H1 (cell line): ENCODE data around the gene ABCC4. TPM values are rescaled to one million over a fixed set of nuclear protein-coding genes. Genes with fewer than 3 reads are reported as not detected.

Source experiments
- CBX8 ChIP-seq: fragments of 300-800, 300-1000 bp; sonication (generic); IDR thresholded peaks from 2 replicates; pipeline ENCODE4 v1.7.1; 2016; ENCODE audit warnings: low read depth, low read length, borderline replicate concordance
- JUND ChIP-seq: IDR thresholded peaks from 2 replicates; pipeline ENCODE4 v1.6.1; 2011; ENCODE audit warnings: mild to moderate bottlenecking, improper control_type of control experiment, low read length
- POLR2A ChIP-seq, 2 experiments: IDR thresholded peaks; 1 replicate in 1 of 2; 2 replicates in 1 of 2; pipeline ENCODE4 v1.6.1; 2011; ENCODE audit warnings: low read depth in 2 of 2, low read length in 2 of 2, mild to moderate bottlenecking in 2 of 2; ENCODE audit errors: control extremely low read depth in 1 of 2
- SUZ12 ChIP-seq: fragments of 200-600 bp; sonication (generic); IDR thresholded peaks from 2 replicates; pipeline ENCODE4 v1.6.1; 2012; ENCODE audit warnings: mild to moderate bottlenecking, inconsistent platforms, low read length, moderate library complexity, mixed read lengths
- USF2 ChIP-seq: IDR thresholded peaks from 2 replicates; pipeline ENCODE4 v1.6.1; 2011; ENCODE audit warnings: low read length, improper control_type of control experiment
- polyA plus RNA-seq, 7 experiments: library from polyadenylated mRNA; depleted of rRNA in 3 of 7; stranded (reverse) in 5 of 7; unstranded in 2 of 7; fragments of >200 nt in 5 of 7; fragments of 200-250 nt in 2 of 7; gene quantifications; 1 replicate in 5 of 7; 2 replicates in 1 of 7; 4 replicates in 1 of 7; pipeline versions ENCODE4 v1.2.1 to v1.2.3, GENCODE V29; 2011 to 2013; ENCODE audit warnings: missing spikeins in 2 of 7, mixed read lengths in 2 of 7
- total RNA-seq: library from RNA; stranded (reverse); fragmentation: NEBNext Ultra II Directional; extraction: Animal tissue kit (Norgen Biotek cat#: 25700); gene quantifications from 2 replicates; pipeline ENCODE4 v1.2.1, GENCODE V29; 2021

The ABCC4 gene
- total and polyA plus RNA-seq, 2 of the 8 experiments (the other 6 are each of a cell fraction or from before 2014, with no cell fraction given): 4.0 to 14.1 TPM

- TF ChIP-seq JUND: no peak
- TF ChIP-seq POLR2A (IDR thresholded peaks at IDR 0.05; ENCODE audit: control extremely low read depth in 1 of 2, low read depth in 2 of 2, low read length in 2 of 2): no peak
- no peak for TF ChIP-seq SUZ12
- TF ChIP-seq CBX8: no peak
- TF ChIP-seq USF2: no peak
These were observed 54.1 kb downstream of the ABCC4 start (continued) for GRCh38 chr13:95247171-95247570.
